HepG2 (cell line): Measurements from ENCODE around the gene RORC. TPM values are rescaled to one million over a fixed set of nuclear protein-coding genes. Genes with fewer than 3 reads are reported as not detected.
A peak's percentile ranks its signal among the peaks of the same experiment; 100 is the strongest.

Experiments
- GPN1 ChIP-seq: sonication (generic); formaldehyde crosslinking; IDR thresholded peaks from 2 replicates; pipeline ENCODE4 v1.5.1; 2020; ENCODE audit warnings: missing genetic modification reagents, borderline replicate concordance
- HNRNPL ChIP-seq: fragments of 200-400 bp; formaldehyde crosslinking; IDR thresholded peaks from 2 replicates; pipeline ENCODE4 v1.6.1; 2017; ENCODE audit warnings: mild to moderate bottlenecking, low read depth, low read length
- IKZF5 ChIP-seq: IDR thresholded peaks from 2 replicates; pipeline ENCODE4 v1.6.1; 2018; ENCODE audit warnings: missing genetic modification reagents, mild to moderate bottlenecking, missing compliant biosample characterization
- ISL2 ChIP-seq: sonication (generic); formaldehyde crosslinking; IDR thresholded peaks from 2 replicates; pipeline ENCODE4 v1.5.0; 2020; ENCODE audit warnings: missing genetic modification reagents
- JUNB ChIP-seq: sonication (generic); formaldehyde crosslinking; IDR thresholded peaks from 2 replicates; pipeline ENCODE4 v1.8.0; 2022; ENCODE audit warnings: missing genetic modification reagents, mild to moderate bottlenecking, borderline replicate concordance
- PATZ1 ChIP-seq: sonication (generic); formaldehyde crosslinking; IDR thresholded peaks from 2 replicates; pipeline ENCODE4 v1.4.0; 2020; ENCODE audit warnings: missing genetic modification reagents
- PCBP2 ChIP-seq: fragments of 200-400 bp; formaldehyde crosslinking; optimal IDR thresholded peaks from 2 replicates; pipeline ENCODE3; 2018; ENCODE audit warnings: low read length, low read depth; ENCODE audit not compliant: poor library complexity, severe bottlenecking
- SRSF9 ChIP-seq: fragments of 200-400 bp; formaldehyde crosslinking; IDR thresholded peaks from 2 replicates; pipeline ENCODE4 v1.6.1; 2018; ENCODE audit warnings: borderline replicate concordance, mild to moderate bottlenecking, low read depth, low read length; ENCODE audit not compliant: insufficient read depth, poor library complexity, severe bottlenecking
- ZFP62 ChIP-seq: sonication (generic); formaldehyde crosslinking; IDR thresholded peaks from 2 replicates; pipeline ENCODE4 v1.4.0; 2020; ENCODE audit warnings: missing genetic modification reagents
- ZNF766 ChIP-seq: sonication (generic); formaldehyde crosslinking; IDR thresholded peaks from 2 replicates; pipeline ENCODE4 v1.5.0; 2020; ENCODE audit warnings: missing genetic modification reagents, borderline replicate concordance
- ZUFSP ChIP-seq: sonication (generic); formaldehyde crosslinking; IDR thresholded peaks from 2 replicates; pipeline ENCODE4 v1.9.0; 2021; ENCODE audit warnings: missing genetic modification reagents, mild to moderate bottlenecking, borderline replicate concordance
- polyA plus RNA-seq, 8 experiments: library from polyadenylated mRNA; depleted of rRNA in 3 of 8; stranded (reverse) in 7 of 8; unstranded in 1 of 8; fragments of >200 nt; fragmentation: Illumina TruSeq in 4 of 8; extraction: Trizol in 4 of 8; gene quantifications; 2 replicates each; pipeline versions ENCODE4 v1.2.1 to v1.2.3, GENCODE V29; 2011 to 2016; ENCODE audit warnings: low read depth in 4 of 8, missing spikeins in 1 of 8, mixed read lengths in 1 of 8; ENCODE audit not compliant: insufficient read depth in 1 of 8
- total RNA-seq, 5 experiments: library from RNA; depleted of rRNA; stranded (reverse); fragments of >200 nt; fragmentation: Illumina TruSeq; extraction: Trizol; gene quantifications; 2 replicates each; pipeline ENCODE4 v1.2.3, GENCODE V29; 2016; ENCODE audit warnings: low read depth in 1 of 5
- TF ChIP-seq, protein P1 (sequence below): sonication (generic); formaldehyde crosslinking; IDR thresholded peaks from 2 replicates; pipeline ENCODE4 v1.4.0; 2020; ENCODE audit warnings: missing genetic modification reagents, borderline replicate concordance
- TF ChIP-seq, protein P2 (sequence below): sonication (generic); formaldehyde crosslinking; conservative IDR thresholded peaks from 2 replicates; pipeline ENCODE4 v1.8.0; 2022; ENCODE audit warnings: mild to moderate bottlenecking, moderate library complexity, missing genetic modification reagents

The RORC gene
- total and polyA plus RNA-seq, 2 of the 13 experiments (the other 11 are each of a cell fraction or from before 2014, with no cell fraction given): 2.5 to 6.5 TPM

GRCh38 chr1:151790071-151790939, 41.3 kb downstream of the RORC start, which contains the start of gene TDRKH (continued):
- TF ChIP-seq ZUFSP: no peak
- no peak for TF ChIP-seq GPN1 (CRISPR knock-in tag)
- TF ChIP-seq, protein P1, sequence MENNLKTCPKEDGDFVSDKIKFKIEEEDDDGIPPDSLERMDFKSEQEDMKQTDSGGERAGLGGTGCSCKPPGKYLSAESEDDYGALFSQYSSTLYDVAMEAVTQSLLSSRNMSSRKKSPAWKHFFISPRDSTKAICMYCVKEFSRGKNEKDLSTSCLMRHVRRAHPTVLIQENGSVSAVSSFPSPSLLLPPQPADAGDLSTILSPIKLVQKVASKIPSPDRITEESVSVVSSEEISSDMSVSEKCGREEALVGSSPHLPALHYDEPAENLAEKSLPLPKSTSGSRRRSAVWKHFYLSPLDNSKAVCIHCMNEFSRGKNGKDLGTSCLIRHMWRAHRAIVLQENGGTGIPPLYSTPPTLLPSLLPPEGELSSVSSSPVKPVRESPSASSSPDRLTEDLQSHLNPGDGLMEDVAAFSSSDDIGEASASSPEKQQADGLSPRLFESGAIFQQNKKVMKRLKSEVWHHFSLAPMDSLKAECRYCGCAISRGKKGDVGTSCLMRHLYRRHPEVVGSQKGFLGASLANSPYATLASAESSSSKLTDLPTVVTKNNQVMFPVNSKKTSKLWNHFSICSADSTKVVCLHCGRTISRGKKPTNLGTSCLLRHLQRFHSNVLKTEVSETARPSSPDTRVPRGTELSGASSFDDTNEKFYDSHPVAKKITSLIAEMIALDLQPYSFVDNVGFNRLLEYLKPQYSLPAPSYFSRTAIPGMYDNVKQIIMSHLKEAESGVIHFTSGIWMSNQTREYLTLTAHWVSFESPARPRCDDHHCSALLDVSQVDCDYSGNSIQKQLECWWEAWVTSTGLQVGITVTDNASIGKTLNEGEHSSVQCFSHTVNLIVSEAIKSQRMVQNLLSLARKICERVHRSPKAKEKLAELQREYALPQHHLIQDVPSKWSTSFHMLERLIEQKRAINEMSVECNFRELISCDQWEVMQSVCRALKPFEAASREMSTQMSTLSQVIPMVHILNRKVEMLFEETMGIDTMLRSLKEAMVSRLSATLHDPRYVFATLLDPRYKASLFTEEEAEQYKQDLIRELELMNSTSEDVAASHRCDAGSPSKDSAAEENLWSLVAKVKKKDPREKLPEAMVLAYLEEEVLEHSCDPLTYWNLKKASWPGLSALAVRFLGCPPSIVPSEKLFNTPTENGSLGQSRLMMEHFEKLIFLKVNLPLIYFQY: no peak
- TF ChIP-seq PCBP2: no peak
- TF ChIP-seq ISL2 (CRISPR knock-in tag): 0 out of 2 replicates have a peak, but pooled peaks have one; percentile 70
- no peak for TF ChIP-seq HNRNPL
- TF ChIP-seq SRSF9: no peak
- TF ChIP-seq ZFP62 (CRISPR knock-in tag): no peak
- TF ChIP-seq, protein P2, sequence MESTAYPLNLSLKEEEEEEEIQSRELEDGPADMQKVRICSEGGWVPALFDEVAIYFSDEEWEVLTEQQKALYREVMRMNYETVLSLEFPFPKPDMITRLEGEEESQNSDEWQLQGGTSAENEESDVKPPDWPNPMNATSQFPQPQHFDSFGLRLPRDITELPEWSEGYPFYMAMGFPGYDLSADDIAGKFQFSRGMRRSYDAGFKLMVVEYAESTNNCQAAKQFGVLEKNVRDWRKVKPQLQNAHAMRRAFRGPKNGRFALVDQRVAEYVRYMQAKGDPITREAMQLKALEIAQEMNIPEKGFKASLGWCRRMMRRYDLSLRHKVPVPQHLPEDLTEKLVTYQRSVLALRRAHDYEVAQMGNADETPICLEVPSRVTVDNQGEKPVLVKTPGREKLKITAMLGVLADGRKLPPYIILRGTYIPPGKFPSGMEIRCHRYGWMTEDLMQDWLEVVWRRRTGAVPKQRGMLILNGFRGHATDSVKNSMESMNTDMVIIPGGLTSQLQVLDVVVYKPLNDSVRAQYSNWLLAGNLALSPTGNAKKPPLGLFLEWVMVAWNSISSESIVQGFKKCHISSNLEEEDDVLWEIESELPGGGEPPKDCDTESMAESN (CRISPR knock-in tag): 0 out of 2 replicates have a peak, but pooled peaks have one; percentile 30
- peak; percentile 36; the same call in 1 of the 2 replicates for TF ChIP-seq PATZ1 (CRISPR knock-in tag)
- peak; percentile 74 for TF ChIP-seq IKZF5 (CRISPR knock-in tag)
- peak; percentile 68 for TF ChIP-seq JUNB (CRISPR knock-in tag)
- TF ChIP-seq ZNF766: peak; percentile 86; the same call in 1 of the 2 replicates
